H4 (cell line): Measurements from ENCODE around the gene WDFY4. TPM values are rescaled to one million over a fixed set of nuclear protein-coding genes. Genes with fewer than 3 reads are reported as not detected.

ENCODE experiments used
- DNase-seq: peaks from one replicate; pipeline ENCODE4 v3.0.0-alpha.2; 2015; ENCODE audit warnings: low spot score
- total RNA-seq: library from RNA; depleted of rRNA; stranded (reverse); fragments of >200 nt; shearing (Covaris generic); gene quantifications from 2 replicates; pipeline ENCODE4 v1.2.3, GENCODE V29; 2014

WDFY4 gene
- total RNA-seq, 1 experiment from 2014 or later = not detected

GRCh38 chr10:48879451-48879850 is 194.8 kb downstream of the WDFY4 start:
- no peak for DNase-seq

- DNase-seq = no peak
Measured at GRCh38 chr10:48880016-48880705, 195.5 kb downstream of the WDFY4 start.

- DNase-seq = no peak
Measured at GRCh38 chr10:48881937-48882336, 197.3 kb downstream of the WDFY4 start.

- no peak for DNase-seq
Measured at GRCh38 chr10:48882881-48883280, 198.2 kb downstream of the WDFY4 start.

GRCh38 chr10:48883701-48884100 is 199.0 kb downstream of the WDFY4 start:
- DNase-seq = no peak

GRCh38 chr10:48884179-48885045 is 199.7 kb downstream of the WDFY4 start:
- no peak for DNase-seq

- DNase-seq = no peak
Measured at GRCh38 chr10:48885376-48885775, 200.7 kb downstream of the WDFY4 start.

GRCh38 chr10:48887982-48888381 is 203.3 kb downstream of the WDFY4 start:
- no peak for DNase-seq

GRCh38 chr10:48890888-48891850 is 206.5 kb downstream of the WDFY4 start:
- no peak for DNase-seq

- no peak for DNase-seq
Measured at GRCh38 chr10:48894911-48895802, 210.5 kb downstream of the WDFY4 start.

GRCh38 chr10:48895803-48896195 is 211.1 kb downstream of the WDFY4 start:
- no peak for DNase-seq

GRCh38 chr10:48896756-48897440 is 212.2 kb downstream of the WDFY4 start:
- no peak for DNase-seq

GRCh38 chr10:48897441-48897790 is 212.7 kb downstream of the WDFY4 start:
- DNase-seq = no peak

GRCh38 chr10:48898426-48898825 is 213.8 kb downstream of the WDFY4 start:
- no peak for DNase-seq

GRCh38 chr10:48899781-48900180 is 215.1 kb downstream of the WDFY4 start:
- no peak for DNase-seq

- DNase-seq = no peak
Measured at GRCh38 chr10:48900371-48900801, 215.7 kb downstream of the WDFY4 start.

- no peak for DNase-seq
Measured at GRCh38 chr10:48901319-48901718, 216.6 kb downstream of the WDFY4 start.

- DNase-seq = no peak
Measured at GRCh38 chr10:48902096-48902495, 217.4 kb downstream of the WDFY4 start.

- DNase-seq = no peak
Measured at GRCh38 chr10:48903151-48903550, 218.5 kb downstream of the WDFY4 start.

GRCh38 chr10:48904861-48905260 is 220.2 kb downstream of the WDFY4 start:
- DNase-seq = no peak
